HG02884 (cell line): ENCODE measurements around the gene BFSP2.
"Not testable (repeated sequence)": the region's sequence is repeated elsewhere in the genome, so short reads cannot be mapped to it uniquely, and the experiment has no call there.

Experiments used
- ATAC-seq: cut with Tn5 transposase; IDR thresholded peaks from one replicate; pipeline ENCODE4 v1.9.1; 2021; ENCODE audit warnings: mild to moderate bottlenecking, moderate library complexity; ENCODE audit not compliant: unreplicated experiment

The BFSP2 gene

DNA sequence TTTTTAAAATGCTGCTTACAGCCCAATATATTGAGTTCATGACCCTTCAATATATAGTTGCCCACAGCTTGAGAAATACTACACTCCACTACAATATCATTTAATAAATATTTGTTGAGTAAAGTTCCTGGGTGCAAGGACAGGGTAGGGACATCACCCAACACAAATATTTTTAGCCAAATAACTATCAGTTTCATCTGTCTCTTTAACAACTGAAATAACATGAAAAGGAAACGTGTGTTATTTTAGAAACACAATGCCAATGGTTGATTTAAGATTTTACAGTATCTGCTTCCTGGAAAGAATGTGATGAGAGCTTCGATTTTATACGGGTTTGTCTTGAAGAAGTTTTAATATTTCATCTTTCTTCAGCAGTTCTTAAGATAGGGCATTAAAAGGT is 106.0 kb downstream of the BFSP2 start:
- ATAC-seq = peak; percentile 30

DNA sequence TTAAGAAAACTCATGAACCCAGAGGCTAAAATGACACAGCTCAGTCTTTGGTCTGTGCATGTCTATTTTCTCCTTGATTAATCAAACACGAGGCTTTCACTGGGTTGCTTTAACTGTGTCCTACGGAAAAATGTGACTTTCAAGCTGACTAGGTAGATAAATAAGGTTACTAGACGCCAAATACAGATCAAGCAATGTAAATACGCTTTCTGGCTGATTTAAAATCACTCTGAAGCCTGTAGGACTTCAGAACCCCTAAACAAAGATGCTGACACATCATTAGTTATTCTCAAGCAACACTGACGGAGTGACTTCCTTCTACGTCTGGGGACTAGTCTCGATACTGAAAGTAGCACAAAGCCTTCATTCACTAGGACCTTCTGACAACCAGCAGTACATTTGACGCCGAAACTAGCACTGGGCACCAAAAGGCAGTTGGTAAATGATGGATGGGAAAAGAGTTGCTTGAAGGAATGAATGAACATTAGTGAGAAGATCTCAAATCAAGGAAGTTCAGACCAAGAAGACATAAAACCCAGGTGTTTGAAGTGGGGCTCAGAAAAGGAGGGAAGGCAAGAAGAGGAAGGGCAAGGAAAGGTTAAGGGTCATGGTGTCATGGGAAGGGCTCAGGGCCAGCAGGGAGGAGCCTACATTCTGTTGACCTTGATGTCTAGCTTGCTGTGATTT is 106.5 kb downstream of the BFSP2 start:
- ATAC-seq = peak; percentile 95

DNA sequence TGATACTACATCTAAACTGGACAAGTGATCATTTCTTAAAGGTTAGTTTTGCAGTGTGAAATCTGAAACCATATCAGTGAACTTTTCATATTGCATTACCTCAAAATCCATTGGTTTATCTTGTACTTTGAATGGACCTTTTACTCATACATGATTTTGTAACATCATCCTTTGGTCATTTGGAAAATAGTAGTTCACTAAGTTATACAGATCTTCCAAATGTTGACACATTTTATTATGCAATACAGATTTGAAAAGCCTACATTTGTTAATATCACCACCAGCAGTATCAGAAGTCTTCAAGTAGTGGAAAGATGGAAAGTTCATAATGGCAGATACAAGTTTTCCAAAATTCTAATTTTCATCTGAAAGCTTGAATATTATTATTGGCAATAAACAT is 109.6 kb downstream of the BFSP2 start:
- no peak for ATAC-seq

DNA sequence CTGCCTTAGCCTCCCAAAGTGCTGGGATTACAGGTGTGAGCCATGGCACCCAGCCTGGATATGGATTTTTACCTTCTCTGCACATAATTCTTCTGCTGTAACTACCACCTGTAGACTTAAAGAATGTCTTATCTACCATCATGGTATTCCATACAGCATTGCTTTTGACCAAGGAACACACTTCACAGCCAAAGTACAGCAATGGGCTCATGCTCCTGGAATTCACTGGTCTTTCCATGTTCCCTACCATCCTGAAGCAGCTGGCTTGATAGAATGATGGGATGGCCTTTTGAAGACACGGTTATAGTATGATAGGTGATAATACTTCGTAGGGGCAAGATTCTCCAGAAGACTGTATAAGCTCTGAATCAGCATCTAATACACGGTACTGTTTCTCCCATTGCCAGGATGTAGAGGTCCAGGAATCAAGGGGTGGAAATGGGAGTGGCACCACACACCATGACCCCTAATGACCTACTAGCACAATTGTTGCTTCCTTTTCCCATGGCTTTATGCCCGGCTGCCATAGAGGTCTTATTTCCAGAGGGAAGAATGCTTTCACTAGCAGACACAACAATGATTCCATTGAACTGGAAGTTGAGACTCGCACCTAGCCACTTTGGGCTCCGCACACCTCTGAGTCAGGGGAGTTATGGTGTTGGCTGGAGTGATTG is 112.7 kb downstream of the BFSP2 start:
- ATAC-seq = no peak

DNA sequence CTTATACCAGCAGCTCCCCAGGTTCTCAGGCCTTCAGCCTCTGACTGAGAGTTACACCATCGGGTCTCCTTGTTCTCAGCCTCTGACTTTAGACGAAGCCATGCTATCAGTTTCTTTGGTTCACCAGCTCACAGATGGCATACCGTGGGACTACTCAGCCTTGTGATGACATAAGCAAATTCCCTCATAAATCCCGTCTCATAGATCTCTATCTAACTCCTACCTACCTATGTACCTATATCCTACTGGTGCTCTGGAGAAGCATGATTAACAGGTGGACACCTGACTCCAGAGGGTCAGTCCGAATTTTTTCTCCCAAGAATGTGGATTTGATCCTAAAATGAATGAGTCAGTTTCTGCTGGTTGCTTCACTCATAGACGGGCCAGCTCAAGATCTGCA is 114.6 kb downstream of the BFSP2 start:
- ATAC-seq = no peak

DNA sequence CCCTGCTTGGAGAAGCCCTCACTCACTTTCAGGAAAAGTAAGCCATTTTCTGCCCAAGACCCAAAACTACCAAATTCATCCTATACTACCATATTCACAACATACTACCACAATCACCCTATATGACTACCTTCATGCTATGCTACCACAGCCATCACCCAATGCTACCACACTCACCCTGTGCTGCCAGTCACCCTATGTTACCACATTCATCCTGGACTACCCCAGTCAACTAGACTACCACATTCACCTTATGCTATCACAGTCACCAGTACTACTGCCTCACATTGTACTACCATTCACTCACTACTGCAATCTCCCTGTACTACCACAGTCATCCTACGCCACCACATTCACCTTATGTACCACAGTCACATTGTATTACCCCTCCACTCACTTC is 115.3 kb downstream of the BFSP2 start:
- ATAC-seq = no peak

DNA sequence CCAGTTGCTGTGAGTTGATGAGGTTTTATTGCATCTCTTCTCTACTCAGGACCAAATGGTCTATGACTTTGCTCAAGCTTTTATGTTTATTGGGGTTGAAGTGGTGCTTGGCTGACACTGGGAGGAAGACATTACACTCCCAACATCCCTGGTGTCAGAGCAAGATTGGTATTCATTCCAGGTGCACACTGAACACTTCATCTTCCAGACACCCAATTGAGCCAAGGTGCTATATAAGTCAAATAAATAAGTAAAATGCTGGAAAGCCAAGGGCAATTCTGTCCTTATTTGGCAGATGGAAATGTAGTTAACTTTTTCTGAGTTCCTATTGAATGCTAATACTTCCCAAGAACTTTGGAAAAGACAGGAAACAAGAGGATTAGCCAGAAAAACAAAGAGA is 120.4 kb downstream of the BFSP2 start:
- no peak for ATAC-seq

DNA sequence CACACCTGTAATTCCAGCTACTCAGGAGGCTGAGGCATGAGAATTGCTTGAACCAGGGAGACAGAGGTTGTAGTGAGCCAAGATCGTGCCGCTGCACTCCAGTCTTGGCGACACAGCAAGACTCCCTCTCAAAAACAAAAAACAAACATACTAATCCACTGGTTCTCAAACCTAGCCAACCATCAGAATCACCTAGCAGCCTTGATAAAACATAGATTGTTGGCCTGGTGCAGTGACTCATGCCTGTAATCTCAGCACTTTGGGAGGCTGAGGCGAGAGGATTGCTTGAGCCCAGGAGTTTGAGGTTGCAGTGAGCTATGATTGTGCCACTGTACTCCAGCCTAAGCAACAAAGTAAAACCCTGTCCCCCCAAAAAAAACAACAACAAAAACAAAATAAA is 121.1 kb downstream of the BFSP2 start:
- ATAC-seq = not testable (repeated sequence)

DNA sequence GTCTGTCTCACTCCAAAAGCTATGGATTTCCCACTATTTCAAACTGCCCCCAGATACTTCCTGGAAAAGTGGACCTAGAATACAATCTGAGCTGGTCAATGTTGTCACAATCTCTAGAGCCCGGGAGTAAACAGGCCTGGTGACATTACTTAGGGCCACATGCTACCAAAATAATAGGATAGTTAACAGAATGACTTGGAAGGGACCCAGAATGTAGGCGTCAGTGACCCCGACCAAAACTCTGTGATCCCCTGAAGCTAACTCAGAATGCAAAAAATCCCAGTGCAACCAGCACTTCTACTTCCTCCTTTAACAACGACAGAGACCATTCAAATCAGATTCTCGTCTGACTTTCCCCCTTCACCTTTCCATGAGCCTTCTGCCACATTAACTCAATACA is 122.1 kb downstream of the BFSP2 start:
- no peak for ATAC-seq

DNA sequence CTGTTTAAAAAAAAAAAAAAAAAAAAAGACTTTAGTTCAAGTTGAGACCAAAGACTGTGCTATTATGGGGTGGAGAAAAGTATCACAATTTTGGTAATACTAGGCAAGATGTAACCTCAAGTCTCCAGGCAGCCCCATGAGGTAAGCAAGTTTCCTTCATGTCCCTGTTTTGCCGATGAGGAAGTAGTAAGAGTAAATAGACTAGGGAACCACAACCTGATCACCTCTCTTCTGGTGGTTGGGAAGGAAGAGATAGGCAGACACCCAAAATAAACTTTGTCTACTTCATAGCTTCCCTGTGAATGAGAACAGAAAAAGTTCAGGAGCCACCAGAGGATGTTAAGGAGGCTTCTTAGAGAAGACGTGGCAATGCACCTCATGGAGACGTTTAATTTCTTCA is 123.9 kb downstream of the BFSP2 start:
- ATAC-seq = not testable (repeated sequence)
